ENCODE results near the gene FBXO8.

FBXO8 gene

GRCh38 chr4:174204164-174204831 is 79.2 kb downstream of the FBXO8 start:
- DNase-seq = no peak

GRCh38 chr4:174201871-174202270 is 81.6 kb downstream of the FBXO8 start:
- DNase-seq = no peak

- DNase-seq = no peak
Observed at GRCh38 chr4:174199735-174200134, 83.7 kb downstream of the FBXO8 start.

DNA sequence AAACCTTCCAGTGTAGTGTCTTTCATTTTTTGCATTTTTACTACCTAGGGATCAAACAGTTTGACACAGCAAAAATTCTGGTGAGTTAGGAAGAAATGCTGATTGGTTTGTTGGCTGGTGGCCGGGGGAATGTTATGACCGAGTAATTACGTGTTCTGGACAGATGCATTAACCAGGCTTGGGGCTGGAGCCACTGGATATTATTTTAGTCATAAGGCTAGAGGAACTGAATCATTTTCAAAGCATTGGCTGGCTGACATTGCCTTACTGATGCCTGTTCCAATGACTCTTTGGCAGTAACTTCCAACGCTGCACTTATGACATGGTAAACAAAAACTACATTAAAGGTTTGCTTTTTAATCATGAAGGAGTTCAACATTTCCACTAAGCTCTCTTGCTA is 84.6 kb downstream of the FBXO8 start:
- DNase-seq = peak; percentile 51

GRCh38 chr4:174198396-174198795 is 85.1 kb downstream of the FBXO8 start:
- DNase-seq = no peak

GRCh38 chr4:174193438-174194374 is 89.8 kb downstream of the FBXO8 start:
- no peak for DNase-seq

- DNase-seq = no peak
Observed at GRCh38 chr4:174192943-174193342, 90.5 kb downstream of the FBXO8 start.

DNA sequence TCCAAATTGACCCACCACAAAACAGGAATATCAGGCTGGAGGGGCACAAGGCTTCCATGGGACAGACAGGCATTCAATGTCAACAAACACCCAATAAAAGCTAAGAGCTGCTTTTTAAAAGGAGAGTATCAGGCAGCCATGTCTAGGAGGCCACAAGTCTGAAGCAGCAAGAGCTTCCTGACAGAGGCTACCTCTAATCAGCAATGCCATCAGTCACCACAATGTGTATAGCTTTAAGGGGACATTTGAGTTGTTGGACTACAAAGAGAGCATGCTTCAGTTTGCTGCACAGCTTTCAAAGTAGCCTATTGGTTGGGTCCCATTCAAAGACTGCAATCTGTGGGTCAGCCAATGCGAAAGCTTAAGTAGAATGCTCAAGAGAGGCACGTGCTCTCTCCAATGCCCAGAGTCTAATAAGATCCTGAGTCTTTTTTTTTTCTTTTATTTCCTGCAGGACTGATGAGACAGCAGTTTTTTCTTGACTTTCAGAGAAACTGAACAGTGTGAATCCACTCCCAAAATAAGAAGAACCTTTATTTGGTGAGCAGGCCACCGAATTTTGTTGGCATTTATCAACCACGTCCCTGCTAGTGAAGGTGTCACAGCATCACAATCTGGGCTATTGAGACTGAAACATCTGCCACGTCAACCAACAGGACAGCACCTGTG is 92.5 kb downstream of the FBXO8 start:
- no peak for DNase-seq

DNA sequence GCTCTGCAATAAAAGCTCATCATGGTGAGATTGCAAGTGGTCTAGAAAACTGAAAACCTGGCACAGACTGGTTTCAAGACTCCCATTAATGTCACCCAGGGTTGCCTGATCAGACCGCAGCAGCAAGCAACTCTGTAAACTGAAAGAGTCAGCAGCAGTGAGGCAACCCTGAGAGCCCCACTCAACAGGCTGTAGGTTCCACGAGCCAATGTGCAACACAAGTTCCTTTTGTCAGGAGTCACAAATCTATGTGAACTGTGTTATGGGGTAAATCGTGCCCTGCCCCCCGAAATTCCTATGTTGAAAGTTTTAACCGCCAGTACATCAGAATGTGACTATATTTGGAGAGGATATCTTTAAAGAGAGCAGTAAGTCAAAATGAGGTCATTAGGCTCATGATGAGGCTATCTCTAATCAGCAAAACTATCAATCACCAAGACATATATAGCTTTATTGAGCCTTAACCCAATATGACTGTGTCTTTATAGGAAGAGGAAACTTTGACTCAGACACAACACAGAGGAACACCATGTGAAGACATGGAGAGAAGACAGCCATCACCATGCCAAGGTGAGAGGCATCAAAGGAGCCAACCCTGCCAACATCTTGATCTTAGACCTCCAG is 94.0 kb downstream of the FBXO8 start:
- DNase-seq = no peak
